AG04449 (cell line): ENCODE data around the gene PPM1A.
A peak's percentile ranks its signal among the peaks of the same experiment; 100 is the strongest.

Experiments used
- CTCF ChIA-PET: fragments of 350-600 bp; formaldehyde crosslinking; extraction: SDS; loops from one replicate; lab custom pipeline; 2021; ENCODE audit warnings: antibody characterized with exemption; lab: Yijun Ruan, JAX
- POLR2A ChIA-PET: fragments of 400-600, 350-600 bp; formaldehyde crosslinking; extraction: SDS; loops from one replicate; lab custom pipeline; 2020; ENCODE audit warnings: antibody characterized with exemption, inconsistent platforms; lab: Yijun Ruan, JAX
- DNase-seq: peaks from one replicate; pipeline ENCODE4 v3.0.0-alpha.2; 2010; ENCODE audit warnings: low read depth, low spot score
- H3K4me3 ChIP-seq: 2 replicates; pipeline ENCODE4 v1.5.1; 2011; ENCODE audit warnings: low read depth, mild to moderate bottlenecking, control low read depth, low read length
- TF ChIP-seq, protein P1 (sequence below): IDR thresholded peaks from one replicate; pipeline ENCODE4 v1.5.1; 2011; ENCODE audit warnings: mild to moderate bottlenecking, moderate library complexity, low read length, control low read depth, inconsistent platforms; ENCODE audit not compliant: insufficient read depth; ENCODE audit errors: missing control alignments

Gene PPM1A

DNA sequence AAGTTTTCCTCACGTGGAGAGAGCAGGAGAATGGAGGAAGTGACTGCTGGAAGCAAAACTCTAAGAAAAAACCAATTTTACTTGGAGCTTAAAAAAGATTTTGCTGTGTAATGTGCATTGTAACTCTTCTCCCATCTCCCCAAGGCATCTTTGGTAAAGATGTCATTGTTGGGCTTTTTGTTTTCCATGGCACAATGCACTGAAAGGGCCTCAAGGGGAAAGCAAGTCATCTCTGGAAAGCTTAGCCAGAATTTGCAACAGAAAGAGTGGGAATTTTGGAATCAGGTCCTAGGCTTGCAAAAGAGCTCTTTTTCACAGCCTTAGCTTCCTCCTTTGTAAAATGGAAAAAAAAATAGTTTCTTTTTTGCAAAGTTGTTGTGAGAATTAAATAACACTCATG is 7.9 kb upstream of the PPM1A start:
- POLR2A ChIA-PET = no interaction called here
- no peak for DNase-seq
- H3K4me3 ChIP-seq = no peak overlapping the region
- TF ChIP-seq, protein P1, sequence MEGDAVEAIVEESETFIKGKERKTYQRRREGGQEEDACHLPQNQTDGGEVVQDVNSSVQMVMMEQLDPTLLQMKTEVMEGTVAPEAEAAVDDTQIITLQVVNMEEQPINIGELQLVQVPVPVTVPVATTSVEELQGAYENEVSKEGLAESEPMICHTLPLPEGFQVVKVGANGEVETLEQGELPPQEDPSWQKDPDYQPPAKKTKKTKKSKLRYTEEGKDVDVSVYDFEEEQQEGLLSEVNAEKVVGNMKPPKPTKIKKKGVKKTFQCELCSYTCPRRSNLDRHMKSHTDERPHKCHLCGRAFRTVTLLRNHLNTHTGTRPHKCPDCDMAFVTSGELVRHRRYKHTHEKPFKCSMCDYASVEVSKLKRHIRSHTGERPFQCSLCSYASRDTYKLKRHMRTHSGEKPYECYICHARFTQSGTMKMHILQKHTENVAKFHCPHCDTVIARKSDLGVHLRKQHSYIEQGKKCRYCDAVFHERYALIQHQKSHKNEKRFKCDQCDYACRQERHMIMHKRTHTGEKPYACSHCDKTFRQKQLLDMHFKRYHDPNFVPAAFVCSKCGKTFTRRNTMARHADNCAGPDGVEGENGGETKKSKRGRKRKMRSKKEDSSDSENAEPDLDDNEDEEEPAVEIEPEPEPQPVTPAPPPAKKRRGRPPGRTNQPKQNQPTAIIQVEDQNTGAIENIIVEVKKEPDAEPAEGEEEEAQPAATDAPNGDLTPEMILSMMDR = no peak
- CTCF ChIA-PET = no interaction called here

DNA sequence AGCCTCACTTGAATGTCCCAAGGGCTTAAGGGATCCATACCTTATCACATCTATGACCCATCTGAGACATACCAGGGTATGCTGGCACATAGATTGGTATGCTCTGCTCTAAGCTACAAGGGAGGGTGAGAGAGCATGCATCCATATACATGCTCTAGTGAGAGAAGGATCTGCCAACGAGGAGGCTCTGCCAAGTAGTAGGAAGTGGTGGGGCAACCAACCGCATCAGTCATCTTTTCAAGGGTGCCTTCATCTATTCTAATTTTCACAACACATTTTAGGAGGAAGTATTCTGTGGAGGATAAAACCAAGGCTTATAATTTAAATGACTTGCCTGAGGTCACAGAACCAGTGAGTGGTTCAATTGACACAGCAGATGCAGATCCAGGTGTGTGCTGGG is 6.6 kb upstream of the PPM1A start:
- CTCF ChIA-PET = no interaction called here
- POLR2A ChIA-PET = no interaction called here
- no peak for DNase-seq
- TF ChIP-seq, protein P1 = no peak
- no peak overlapping the region for H3K4me3 ChIP-seq

DNA sequence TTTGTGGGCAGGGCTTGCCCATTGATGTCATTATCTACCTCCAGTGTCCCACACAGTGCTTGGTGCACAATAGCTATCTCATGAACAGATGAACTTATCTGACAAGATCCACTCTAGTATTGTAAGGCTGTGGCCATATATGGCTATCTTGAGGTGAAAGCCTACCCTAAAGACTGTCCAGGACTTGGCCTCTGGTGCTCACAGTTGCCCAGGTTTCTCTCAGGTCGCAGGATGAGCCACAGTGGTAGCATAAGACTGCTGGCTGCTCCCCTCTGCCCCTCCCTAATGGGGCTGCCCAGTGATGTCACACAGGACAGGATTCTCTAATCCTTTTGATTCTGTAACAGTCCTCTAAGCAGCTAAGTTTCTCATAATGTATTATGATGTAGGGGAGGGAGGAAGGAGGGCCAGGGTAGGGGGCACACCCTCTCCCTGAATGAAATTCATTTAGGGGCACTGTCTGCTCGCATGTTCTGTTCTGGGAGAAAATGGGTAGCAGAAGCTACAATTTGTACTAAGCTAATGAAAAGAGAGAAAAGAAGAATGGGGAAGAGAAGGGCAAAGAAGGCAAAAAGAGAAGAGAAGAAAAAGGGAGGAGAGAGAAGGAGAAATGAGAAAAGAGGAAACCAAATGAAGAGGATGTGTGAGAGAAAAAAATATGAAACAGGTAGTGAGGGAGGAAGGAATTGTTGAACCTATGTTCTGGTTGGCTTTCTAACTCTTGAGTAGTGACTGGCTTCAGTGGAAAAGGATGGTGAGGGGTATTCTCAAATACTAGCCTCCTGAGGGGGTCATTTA is 3.4 kb upstream of the PPM1A start:
- CTCF ChIA-PET = no interaction called here
- TF ChIP-seq, protein P1 = no peak
- POLR2A ChIA-PET = no interaction called here
- H3K4me3 ChIP-seq = no peak overlapping the region
- no peak for DNase-seq

DNA sequence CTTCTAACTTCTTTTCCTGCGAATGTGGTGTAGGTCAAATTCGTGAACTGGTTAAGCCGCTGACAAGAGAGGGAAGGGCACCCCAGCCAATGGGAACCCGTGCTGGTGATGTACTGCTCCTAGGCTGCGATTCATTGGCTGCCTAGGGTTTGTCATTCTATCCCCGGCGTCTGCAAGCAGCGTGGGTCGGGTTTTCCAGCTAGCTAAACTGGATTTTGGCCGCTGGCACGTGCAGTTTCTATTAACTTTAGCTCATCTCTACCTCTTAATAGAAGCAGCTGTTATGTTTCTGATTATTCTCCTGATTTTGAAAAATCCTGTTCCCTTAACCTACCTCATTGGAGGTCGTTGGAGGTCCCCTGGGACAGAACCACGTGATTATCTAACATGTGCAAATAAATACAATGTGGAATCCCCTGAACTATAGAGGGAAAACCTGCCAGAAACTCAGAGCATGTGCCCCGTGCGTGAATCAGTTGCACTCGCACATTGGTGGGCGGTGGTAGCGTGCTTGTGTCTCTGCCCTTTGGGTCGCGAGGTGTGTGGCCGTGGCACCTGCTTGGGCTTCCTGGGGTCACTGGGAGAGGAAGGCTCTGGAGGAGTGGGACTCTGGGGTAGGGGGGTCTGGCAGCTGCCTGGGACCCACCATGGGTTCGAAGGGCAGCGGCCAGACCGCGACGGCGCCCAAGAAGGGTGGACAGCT is 876 bp upstream of the PPM1A start:
- H3K4me3 ChIP-seq = peak overlapping the region; percentile 74
- CTCF ChIA-PET = no interaction called here
- TF ChIP-seq, protein P1 = no peak
- POLR2A ChIA-PET = interaction anchor here (0.9 to 1.0 kb wide), 2 partner anchors 97 to 1032 kb away, joined by 3 read pairs; no protein-coding TSS in a partner anchor
- peak; percentile 78 for DNase-seq

DNA sequence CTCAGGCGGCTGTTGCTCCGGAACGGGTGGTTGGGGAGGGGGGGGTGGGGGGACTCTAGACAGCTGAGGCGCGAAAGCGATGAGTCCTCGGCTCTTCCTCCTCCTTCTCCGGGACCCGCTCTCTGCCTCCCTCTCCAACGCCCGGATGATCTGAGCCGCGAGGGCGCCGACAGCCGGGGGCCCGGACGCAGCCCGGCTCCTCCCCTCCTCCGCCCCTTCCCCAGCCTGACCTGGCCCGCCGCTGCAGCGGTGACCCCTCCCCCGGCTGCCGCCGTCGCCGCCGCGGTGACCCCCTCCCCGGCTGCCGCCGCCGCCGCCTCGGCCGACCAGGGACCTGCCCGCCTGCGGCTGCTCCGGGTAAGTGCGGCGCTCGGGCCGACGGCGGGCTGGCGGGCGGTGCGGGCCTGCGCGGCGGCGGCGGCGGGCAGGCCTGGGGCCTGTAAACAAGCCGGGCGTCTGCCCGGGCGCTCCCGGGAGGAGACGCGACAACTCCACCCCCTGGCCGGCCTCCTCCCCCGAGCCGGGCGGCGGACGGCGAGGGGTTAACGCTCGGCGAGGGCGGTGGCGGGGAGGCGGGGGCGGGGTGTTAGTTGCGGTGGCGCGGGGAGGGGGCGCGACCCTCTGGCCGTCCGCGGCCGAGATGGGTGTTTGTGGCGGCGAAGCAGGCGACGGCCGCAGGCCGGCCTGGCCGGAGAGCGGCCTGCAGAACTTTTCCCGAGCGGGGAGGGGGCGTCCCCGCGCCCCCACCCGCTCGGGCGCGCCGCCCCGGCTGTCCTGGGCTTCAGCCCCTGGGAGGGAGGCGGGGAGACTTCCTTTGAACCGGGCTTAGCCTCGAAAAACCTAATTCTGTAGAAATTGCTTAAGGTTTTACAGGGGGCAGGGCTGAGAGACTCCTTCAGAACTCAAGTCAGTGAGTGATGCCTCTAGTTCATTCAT is 568 bp downstream of the PPM1A start:
- H3K4me3 ChIP-seq = peak overlapping the region; percentile 69
- POLR2A ChIA-PET = interaction anchor here (0.9 to 1.0 kb wide), 2 partner anchors 98 to 1031 kb away, joined by 3 read pairs; no protein-coding TSS in a partner anchor
- TF ChIP-seq, protein P1 = no peak
- DNase-seq = no peak
- CTCF ChIA-PET = interaction anchor here (0.6 to 3.2 kb wide), 2 partner anchors 16 to 1033 kb away, joined by 3 to 13 read pairs; no protein-coding TSS in a partner anchor
